Panc1 (cell line): Measurements from ENCODE around the gene IFT52. TPM values are rescaled to one million over a fixed set of nuclear protein-coding genes. Genes with fewer than 3 reads are reported as not detected.

ENCODE experiments used
- ATAC-seq: fragments of 200-7000 bp; cut with Tn5 transposase; 2 replicates; pipeline ENCODE4 v1.9.1; 2020; ENCODE audit warnings: mild to moderate bottlenecking, moderate library complexity
- BruUV-seq: library from RNA; stranded (reverse); fragments of 400-500 nt; replicated peaks from 2 replicates; lab custom pipeline; 2021; lab: Mats Ljungman, UMichigan
- CTCF ChIA-PET: fragments of 300-600 bp; sonication (Branson Sonifier 250); formaldehyde crosslinking; loops from one replicate; lab custom pipeline; 2022; ENCODE audit warnings: antibody characterized with exemption; lab: Charles Lee
- POLR2A ChIA-PET: fragments of 300-600 bp; sonication (Branson Sonifier 250); formaldehyde crosslinking; loops from one replicate; lab custom pipeline; 2022; ENCODE audit warnings: antibody characterized with exemption; lab: Charles Lee
- DNase-seq: peaks from one replicate; pipeline ENCODE4 v3.0.0-alpha.2; 2010; ENCODE audit warnings: low read depth, low spot score
- H3K27ac ChIP-seq: 2 replicates; pipeline ENCODE4 v1.5.1; 2011; ENCODE audit warnings: mild to moderate bottlenecking, low read length, inconsistent platforms
- H3K27me3 ChIP-seq: fragments of 200-500 bp; sonication (Bioruptor generic); 2 replicates; pipeline ENCODE4 v1.6.0; 2014; ENCODE audit warnings: low read length, inconsistent platforms; ENCODE audit not compliant: control insufficient read depth, insufficient read depth
- H3K36me3 ChIP-seq: fragments of 200-500 bp; sonication (Bioruptor generic); 2 replicates; pipeline ENCODE4 v1.5.1; 2014; ENCODE audit warnings: inconsistent platforms, mild to moderate bottlenecking, low read length, moderate library complexity; ENCODE audit not compliant: control insufficient read depth, insufficient read depth
- H3K4me1 ChIP-seq: 2 replicates; pipeline ENCODE4 v1.5.1; 2011; ENCODE audit warnings: inconsistent platforms, mild to moderate bottlenecking, low read length, moderate library complexity; ENCODE audit not compliant: control insufficient read depth, insufficient read depth
- H3K4me3 ChIP-seq, 2 experiments: 2 replicates each; pipeline ENCODE4 v1.5.1; 2011 to 2012; ENCODE audit warnings: low read depth in 2 of 2, low read length in 2 of 2, mild to moderate bottlenecking in 2 of 2, inconsistent platforms in 1 of 2, moderate library complexity in 1 of 2
- H3K9me3 ChIP-seq: fragments of 200-500 bp; sonication (Bioruptor generic); 2 replicates; pipeline ENCODE4 v1.5.1; 2014; ENCODE audit warnings: low read depth, mild to moderate bottlenecking, inconsistent platforms, low read length, moderate library complexity; ENCODE audit not compliant: control insufficient read depth, insufficient read depth
- POLR2AphosphoS5 ChIP-seq: IDR thresholded peaks from 2 replicates; pipeline ENCODE4 v1.6.1; 2012; ENCODE audit warnings: mild to moderate bottlenecking, low read depth, low read length, moderate library complexity
- SIN3A ChIP-seq: IDR thresholded peaks from 2 replicates; pipeline ENCODE4 v1.6.1; 2012; ENCODE audit warnings: low read depth, mild to moderate bottlenecking, low read length, moderate library complexity, borderline replicate concordance; ENCODE audit not compliant: insufficient read depth
- TCF7L2 ChIP-seq: IDR thresholded peaks from 2 replicates; pipeline ENCODE4 v1.6.1; 2011; ENCODE audit warnings: mild to moderate bottlenecking, low read depth, low read length, inconsistent platforms
- in situ Hi-C: cut with HindIII; loops from 2 replicates; pipeline ENCODE4 v1.10.0; 2016; ENCODE audit warnings: low sequenced_read_pairs, low pct_unique_long_range_greater_than_20kb
- intact Hi-C: fragments of 100-400 bp; cut with micrococcal nuclease; formaldehyde crosslinking; loops from one replicate; pipeline ENCODE4 v1.10.0; 2022; ENCODE audit not compliant: unreplicated experiment
- total RNA-seq: library from RNA; stranded (reverse); gene quantifications from one replicate; pipeline ENCODE4 v1.2.1, GENCODE V29; 2021; ENCODE audit not compliant: unreplicated experiment
- TF ChIP-seq, protein P1 (sequence below): fragments of 450-650 bp; IDR thresholded peaks from 2 replicates; pipeline ENCODE4 v1.5.1; 2017; ENCODE audit warnings: mild to moderate bottlenecking
- TF ChIP-seq, protein P2 (sequence below), 2 experiments: IDR thresholded peaks; 2 replicates each; pipeline ENCODE4 v1.6.1; 2011 to 2012; ENCODE audit warnings: low read depth in 2 of 2, control low read depth in 1 of 2, low read length in 1 of 2, mild to moderate bottlenecking in 1 of 2, moderate library complexity in 1 of 2; ENCODE audit not compliant: insufficient read depth in 1 of 2

Gene IFT52
- total RNA-seq, 1 experiment from 2014 or later, result 29.2 TPM

DNA sequence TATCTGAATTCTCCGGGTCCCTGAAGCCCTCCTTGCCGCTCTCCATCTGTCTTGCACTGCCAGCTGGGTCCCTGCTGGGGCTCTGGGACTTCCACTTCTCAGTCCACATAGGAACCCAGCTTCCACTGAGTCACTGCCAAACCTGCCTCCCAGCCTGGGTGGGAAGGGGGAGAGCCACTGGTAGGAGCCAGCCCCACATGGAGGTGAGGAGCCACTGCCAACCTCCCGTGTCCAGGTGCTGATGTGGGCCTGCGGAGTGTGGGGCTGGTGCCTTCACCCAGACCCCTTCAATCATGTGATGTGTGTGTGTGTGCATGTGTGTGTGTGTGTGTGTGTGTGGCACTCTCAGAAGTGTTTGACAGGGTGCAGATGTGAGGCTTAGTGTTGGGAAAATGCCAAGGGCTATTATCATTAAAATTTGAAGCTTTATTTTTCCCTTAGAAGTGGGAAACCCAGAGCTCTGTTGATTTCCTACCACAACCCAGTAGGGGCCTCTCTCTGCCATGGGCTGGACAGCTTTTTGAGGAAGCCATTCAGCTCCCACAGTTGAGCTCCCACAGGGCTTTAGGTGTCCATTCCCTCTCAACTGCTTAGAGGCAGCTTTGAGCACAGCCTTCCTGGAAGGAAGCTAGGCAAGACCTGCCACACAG lies 41.2 kb upstream of the IFT52 start:
- Histone ChIP-seq H3K4me1 (no peaks in the 10 kb centered on the region), H3K27me3 (no peaks in the 10 kb centered on the region), H3K36me3 (no peaks in the 10 kb centered on the region), H3K9me3 (no peaks in the 10 kb centered on the region), H3K4me3 (no peak overlapping the region), H3K27ac (no peak overlapping the region)
- no peak for ATAC-seq
- BruUV-seq, result no TSS peak
- ChIA-PET CTCF (no interaction called here), POLR2A (interaction anchor here (0.6 kb wide), 2 partner anchors 20 to 148 kb away, joined by 3 read pairs; no protein-coding TSS in a partner anchor)
- DNase-seq, result no peak
- no peak for TF ChIP-seq TCF7L2
- TF ChIP-seq, protein P1, sequence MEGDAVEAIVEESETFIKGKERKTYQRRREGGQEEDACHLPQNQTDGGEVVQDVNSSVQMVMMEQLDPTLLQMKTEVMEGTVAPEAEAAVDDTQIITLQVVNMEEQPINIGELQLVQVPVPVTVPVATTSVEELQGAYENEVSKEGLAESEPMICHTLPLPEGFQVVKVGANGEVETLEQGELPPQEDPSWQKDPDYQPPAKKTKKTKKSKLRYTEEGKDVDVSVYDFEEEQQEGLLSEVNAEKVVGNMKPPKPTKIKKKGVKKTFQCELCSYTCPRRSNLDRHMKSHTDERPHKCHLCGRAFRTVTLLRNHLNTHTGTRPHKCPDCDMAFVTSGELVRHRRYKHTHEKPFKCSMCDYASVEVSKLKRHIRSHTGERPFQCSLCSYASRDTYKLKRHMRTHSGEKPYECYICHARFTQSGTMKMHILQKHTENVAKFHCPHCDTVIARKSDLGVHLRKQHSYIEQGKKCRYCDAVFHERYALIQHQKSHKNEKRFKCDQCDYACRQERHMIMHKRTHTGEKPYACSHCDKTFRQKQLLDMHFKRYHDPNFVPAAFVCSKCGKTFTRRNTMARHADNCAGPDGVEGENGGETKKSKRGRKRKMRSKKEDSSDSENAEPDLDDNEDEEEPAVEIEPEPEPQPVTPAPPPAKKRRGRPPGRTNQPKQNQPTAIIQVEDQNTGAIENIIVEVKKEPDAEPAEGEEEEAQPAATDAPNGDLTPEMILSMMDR, result no peak
- TF ChIP-seq, protein P2, sequence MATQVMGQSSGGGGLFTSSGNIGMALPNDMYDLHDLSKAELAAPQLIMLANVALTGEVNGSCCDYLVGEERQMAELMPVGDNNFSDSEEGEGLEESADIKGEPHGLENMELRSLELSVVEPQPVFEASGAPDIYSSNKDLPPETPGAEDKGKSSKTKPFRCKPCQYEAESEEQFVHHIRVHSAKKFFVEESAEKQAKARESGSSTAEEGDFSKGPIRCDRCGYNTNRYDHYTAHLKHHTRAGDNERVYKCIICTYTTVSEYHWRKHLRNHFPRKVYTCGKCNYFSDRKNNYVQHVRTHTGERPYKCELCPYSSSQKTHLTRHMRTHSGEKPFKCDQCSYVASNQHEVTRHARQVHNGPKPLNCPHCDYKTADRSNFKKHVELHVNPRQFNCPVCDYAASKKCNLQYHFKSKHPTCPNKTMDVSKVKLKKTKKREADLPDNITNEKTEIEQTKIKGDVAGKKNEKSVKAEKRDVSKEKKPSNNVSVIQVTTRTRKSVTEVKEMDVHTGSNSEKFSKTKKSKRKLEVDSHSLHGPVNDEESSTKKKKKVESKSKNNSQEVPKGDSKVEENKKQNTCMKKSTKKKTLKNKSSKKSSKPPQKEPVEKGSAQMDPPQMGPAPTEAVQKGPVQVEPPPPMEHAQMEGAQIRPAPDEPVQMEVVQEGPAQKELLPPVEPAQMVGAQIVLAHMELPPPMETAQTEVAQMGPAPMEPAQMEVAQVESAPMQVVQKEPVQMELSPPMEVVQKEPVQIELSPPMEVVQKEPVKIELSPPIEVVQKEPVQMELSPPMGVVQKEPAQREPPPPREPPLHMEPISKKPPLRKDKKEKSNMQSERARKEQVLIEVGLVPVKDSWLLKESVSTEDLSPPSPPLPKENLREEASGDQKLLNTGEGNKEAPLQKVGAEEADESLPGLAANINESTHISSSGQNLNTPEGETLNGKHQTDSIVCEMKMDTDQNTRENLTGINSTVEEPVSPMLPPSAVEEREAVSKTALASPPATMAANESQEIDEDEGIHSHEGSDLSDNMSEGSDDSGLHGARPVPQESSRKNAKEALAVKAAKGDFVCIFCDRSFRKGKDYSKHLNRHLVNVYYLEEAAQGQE (IDR thresholded peaks at IDR 0.05; ENCODE audit: insufficient read depth in 1 of 2, low read depth in 2 of 2, low read length in 1 of 2), result no peak
- no peak for TF ChIP-seq SIN3A
- no peak for TF ChIP-seq POLR2AphosphoS5
- intact Hi-C loops (loop anchor here (10.0 kb wide), 1 partner anchor 145 kb away; no protein-coding TSS in a partner anchor), in situ Hi-C loops (no loop called here)

DNA sequence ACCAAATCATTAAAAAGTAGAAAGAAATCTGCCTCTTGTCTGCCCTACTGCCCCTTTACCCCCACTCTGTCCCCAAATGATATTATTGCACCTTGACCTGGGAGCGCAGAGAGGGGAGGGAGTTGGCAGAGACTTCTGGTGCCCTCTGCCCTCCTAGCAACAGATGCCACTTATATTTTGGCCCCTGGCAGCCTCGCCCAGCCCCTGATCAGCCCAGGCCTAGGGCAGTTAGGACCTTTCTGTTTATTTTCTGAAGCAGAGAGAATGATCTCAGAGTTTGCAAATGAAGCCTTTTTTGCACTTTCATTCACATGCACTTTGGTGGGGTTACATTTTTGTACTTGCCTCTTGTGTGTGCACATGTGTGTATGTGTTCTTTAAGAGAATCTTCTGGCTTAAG lies 40.3 kb upstream of the IFT52 start:
- Histone ChIP-seq H3K36me3 (no peaks in the 10 kb centered on the region), H3K9me3 (no peaks in the 10 kb centered on the region), H3K27ac (no peak overlapping the region), H3K27me3 (no peaks in the 10 kb centered on the region), H3K4me3 (no peak overlapping the region), H3K4me1 (no peaks in the 10 kb centered on the region)
- in situ Hi-C loops, result no loop called here
- POLR2A ChIA-PET, result no interaction called here
- ATAC-seq, result no peak
- BruUV-seq, result no TSS peak
- intact Hi-C loops, result no loop called here
- CTCF ChIA-PET, result no interaction called here
- DNase-seq, result no peak
- TF ChIP-seq, protein P2 (IDR thresholded peaks at IDR 0.05; ENCODE audit: insufficient read depth in 1 of 2, low read depth in 2 of 2, low read length in 1 of 2), result no peak
- TF ChIP-seq TCF7L2 (no peak), SIN3A (no peak), POLR2AphosphoS5 (no peak)
- TF ChIP-seq, protein P1, result no peak
